Measurements from ENCODE around the gene UPK1A.
A peak's percentile ranks its signal among the peaks of the same experiment; 100 is the strongest.

UPK1A gene

DNA sequence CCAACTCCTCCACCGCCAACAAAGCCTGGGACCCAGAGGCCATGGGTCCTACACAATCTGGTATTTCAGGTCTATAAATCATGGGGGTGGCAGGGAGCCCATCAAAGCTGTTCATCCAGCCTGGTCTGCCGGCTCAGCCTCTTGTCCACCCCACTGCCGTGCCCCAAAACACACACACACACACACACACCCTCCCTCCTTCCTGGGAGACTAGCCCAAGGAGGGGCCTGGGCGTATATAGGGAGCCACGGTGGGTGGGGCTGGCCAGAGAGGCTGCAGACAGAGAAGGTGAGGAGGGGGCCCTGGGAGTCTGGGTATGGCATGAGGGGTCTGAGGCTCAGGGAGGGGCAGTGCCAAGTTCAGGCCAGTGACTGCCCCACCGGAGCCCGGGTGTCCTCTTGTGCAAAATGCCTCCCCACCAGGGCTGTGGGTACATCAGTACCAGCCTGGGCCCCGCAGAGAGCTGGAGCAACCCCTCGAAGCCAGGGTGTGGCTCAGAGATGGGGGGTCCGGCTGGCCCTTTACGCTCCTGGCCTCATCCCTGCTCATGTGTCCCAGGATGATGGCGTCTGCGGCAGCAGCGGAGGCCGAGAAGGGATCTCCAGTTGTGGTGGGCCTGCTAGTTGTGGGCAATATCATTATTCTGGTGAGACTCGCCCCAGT, at the start of gene UPK1A:
TSS of gene UPK1A (plus strand) at position 267 of the 663 bp plus-strand sequence. CDS start at position 563, 296 bp downstream.
- no peak for DNase-seq (ENCODE audit: low read depth, low spot score)

- no peak for DNase-seq (ENCODE audit: low read depth, low spot score)
Observed at GRCh38 chr19:35618857-35619256, 47.5 kb upstream of the UPK1A start.

- no peak for DNase-seq (ENCODE audit: low read depth, low spot score)
Observed at GRCh38 chr19:35619290-35619923, 46.9 kb upstream of the UPK1A start.

GRCh38 chr19:35620001-35620400, 46.3 kb upstream of the UPK1A start:
- no peak for DNase-seq (ENCODE audit: low read depth, low spot score)

GRCh38 chr19:35621708-35622107, 44.6 kb upstream of the UPK1A start:
- no peak for DNase-seq (ENCODE audit: low read depth, low spot score)

DNA sequence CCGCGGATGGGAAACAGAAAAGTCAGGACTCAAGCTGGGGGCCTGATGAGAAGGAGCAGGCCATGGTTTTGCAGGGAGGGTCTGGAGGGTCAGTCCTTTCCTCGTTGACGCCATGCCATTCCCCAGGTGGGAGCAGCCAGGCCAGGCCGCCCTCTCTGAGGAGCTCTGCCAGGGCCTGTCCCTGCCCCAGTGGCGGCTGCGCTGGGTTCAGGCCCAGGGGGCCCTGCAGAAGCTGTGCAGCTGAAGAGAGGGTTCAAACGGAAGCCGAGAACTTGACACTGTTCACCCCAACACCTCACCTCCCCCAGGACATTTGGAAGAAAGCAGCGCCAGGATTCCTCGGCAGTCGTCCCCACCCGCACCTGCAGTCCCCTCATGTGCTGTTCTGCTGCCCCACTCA, 43.6 kb upstream of the UPK1A start:
- no peak for DNase-seq (ENCODE audit: low read depth, low spot score)

GRCh38 chr19:35623327-35624010, 42.8 kb upstream of the UPK1A start:
- no peak for DNase-seq (ENCODE audit: low read depth, low spot score)

- no peak for DNase-seq (ENCODE audit: low read depth, low spot score)
Observed at GRCh38 chr19:35628264-35628564, 38.1 kb upstream of the UPK1A start.

- peak; percentile 98 for DNase-seq (ENCODE audit: low read depth, low spot score)
Observed at GRCh38 chr19:35628565-35629331, 37.6 kb upstream of the UPK1A start, which contains the start of gene RBM42. Gene RBM42 (plus strand): TSS chr19:35629036. CDS start chr19:35629154, 118 bp downstream.

DNA sequence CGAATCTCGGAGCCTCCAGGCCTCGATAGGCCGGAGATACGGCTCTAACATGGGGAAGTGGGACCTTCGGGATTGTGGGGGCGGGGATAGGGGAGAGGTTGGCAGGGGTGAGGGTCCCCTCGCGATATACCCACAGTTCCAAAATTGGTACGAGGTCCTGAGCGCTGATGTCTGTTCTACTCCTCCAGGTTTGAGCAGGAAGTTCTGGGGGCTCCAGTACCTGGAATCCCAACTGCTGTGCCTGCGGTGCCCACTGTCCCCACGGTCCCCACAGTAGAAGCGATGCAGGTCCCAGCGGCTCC, 37.0 kb upstream of the UPK1A start:
- DNase-seq (ENCODE audit: low read depth, low spot score) = no peak

DNA sequence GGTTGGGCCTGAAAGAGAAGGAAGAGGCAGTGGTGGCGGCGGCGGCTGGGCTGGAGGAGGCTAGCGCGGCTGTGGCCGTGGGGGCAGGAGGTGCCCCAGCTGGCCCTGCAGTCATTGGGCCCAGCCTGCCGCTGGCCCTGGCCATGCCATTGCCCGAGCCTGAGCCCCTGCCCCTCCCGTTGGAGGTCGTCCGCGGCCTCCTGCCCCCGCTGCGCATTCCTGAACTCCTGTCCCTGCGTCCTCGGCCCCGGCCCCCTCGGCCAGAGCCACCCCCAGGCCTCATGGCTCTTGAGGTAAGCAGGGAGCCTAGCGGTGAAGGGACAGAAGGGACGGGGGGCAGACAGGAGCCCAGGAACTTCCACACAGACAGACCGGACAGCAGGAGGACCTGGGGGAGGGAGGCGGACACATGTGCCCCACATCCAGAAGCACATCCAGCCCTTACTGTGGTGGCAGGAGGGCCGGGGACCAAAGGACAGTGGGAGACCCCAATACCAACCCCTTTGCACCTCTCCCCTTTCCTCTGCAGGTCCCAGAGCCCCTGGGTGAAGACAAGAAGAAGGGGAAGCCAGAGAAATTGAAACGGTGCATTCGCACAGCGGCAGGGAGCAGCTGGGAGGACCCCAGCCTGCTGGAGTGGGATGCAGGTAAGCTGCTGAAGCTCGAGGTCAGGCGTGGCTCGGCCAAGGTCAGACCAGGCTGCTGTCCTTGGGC, 32.4 kb upstream of the UPK1A start:
- DNase-seq (ENCODE audit: low read depth, low spot score) = no peak

DNA sequence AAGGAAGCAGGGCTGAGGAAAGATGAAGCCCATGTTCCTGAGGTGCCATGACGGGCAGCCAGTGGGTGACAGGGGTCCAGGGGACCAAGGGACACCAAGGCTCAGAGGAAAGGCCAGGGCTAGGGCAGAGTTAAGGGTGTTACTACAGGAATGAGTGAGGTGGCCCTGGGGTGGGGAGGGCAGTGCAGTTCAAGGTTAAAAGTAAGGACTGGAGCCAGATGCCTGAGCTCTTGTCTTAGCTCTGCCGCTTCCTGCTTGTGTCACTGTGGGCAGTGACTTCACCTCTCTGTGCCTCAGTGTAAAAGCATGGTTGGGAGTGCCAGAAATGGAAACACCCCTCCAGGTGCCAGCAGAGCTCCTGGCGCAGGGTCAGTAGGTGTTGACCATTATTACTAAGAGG, 29.7 kb upstream of the UPK1A start:
- DNase-seq (ENCODE audit: low read depth, low spot score) = no peak

DNA sequence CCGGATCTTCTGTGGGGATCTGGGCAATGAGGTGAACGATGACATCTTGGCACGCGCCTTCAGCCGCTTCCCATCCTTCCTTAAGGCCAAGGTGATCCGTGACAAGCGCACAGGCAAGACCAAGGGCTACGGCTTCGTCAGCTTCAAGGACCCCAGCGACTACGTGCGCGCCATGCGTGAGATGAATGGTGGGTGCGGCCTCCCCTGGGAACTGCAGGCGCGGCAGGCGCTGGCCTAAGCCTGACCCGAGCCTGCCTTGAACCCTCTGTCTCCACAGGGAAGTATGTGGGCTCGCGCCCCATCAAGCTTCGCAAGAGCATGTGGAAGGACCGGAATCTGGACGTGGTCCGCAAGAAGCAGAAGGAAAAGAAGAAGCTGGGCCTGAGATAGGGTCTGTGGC, 29.2 kb upstream of the UPK1A start:
- no peak for DNase-seq (ENCODE audit: low read depth, low spot score)

GRCh38 chr19:35639321-35639639, 27.0 kb upstream of the UPK1A start:
- DNase-seq (ENCODE audit: low read depth, low spot score) = no peak

DNA sequence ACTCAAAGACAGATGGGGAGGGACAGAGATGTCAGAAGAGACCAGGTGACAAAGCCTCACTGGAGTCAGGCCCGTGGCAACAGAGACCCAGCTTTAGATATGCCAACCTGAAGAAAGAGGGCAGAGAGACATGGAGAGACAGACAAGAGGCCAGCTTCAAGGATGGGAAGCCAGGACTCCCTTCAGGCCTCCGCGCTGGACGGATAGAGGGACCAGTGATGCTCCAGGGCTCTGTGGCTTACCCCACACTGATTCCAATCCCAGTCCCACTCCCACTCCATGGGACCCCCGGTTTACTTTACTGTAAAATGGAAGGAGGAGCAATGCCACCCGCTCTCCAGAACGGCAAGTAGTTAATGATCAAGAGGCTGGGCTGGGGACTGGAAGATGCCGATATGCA, 26.5 kb upstream of the UPK1A start:
- no peak for DNase-seq (ENCODE audit: low read depth, low spot score)

DNA sequence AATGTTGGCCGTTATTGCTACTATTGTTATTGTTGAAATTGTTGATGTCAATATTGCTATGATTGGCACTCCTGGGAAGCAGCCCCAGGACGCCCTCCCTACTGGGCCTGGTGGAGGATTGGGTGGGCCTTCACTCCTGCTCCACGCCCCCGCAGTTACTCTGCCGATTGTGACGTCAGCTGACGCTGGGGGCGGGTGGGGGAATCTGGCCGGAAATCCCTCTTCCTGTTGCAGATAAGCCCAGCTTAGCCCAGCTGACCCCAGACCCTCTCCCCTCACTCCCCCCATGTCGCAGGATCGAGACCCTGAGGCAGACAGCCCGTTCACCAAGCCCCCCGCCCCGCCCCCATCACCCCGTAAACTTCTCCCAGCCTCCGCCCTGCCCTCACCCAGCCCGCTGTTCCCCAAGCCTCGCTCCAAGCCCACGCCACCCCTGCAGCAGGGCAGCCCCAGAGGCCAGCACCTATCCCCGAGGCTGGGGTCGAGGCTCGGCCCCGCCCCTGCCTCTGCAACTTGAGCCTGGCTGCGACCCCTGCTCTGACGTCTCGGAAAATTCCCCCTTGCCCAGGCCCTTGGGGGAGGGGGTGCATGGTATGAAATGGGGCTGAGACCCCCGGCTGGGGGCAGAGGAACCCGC, 24.7 kb upstream of the UPK1A start, which contains the start of gene ETV2:
TSS of gene ETV2 (plus strand) at position 231 of the 637 bp plus-strand sequence. CDS start 716 bp downstream, outside the sequence.
- DNase-seq (ENCODE audit: low read depth, low spot score) = no peak

- no peak for DNase-seq (ENCODE audit: low read depth, low spot score)
Observed at GRCh38 chr19:35642312-35642711, 24.0 kb upstream of the UPK1A start.

DNA sequence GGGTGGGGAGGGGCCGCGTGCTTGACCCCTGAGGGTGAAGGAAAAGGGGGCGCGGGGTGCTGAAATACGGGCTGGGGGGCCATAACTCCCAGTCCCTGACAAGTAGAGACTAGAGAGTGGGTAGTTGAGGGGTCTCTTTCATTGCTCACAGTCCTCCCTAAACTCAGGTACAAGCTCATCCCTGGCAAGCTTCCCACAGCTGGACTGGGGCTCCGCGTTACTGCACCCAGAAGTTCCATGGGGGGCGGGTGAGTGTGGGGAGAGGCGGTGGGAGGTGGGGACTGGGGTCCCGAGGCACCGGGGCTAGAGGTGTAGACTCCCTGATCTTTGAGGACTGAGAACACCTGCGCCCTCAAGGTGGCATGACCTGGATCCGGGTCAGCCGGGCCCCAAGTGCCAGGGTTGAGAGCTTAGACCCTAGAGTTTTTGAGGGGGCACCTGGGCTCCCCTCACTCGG, 23.5 kb upstream of the UPK1A start:
- DNase-seq (ENCODE audit: low read depth, low spot score) = no peak

DNA sequence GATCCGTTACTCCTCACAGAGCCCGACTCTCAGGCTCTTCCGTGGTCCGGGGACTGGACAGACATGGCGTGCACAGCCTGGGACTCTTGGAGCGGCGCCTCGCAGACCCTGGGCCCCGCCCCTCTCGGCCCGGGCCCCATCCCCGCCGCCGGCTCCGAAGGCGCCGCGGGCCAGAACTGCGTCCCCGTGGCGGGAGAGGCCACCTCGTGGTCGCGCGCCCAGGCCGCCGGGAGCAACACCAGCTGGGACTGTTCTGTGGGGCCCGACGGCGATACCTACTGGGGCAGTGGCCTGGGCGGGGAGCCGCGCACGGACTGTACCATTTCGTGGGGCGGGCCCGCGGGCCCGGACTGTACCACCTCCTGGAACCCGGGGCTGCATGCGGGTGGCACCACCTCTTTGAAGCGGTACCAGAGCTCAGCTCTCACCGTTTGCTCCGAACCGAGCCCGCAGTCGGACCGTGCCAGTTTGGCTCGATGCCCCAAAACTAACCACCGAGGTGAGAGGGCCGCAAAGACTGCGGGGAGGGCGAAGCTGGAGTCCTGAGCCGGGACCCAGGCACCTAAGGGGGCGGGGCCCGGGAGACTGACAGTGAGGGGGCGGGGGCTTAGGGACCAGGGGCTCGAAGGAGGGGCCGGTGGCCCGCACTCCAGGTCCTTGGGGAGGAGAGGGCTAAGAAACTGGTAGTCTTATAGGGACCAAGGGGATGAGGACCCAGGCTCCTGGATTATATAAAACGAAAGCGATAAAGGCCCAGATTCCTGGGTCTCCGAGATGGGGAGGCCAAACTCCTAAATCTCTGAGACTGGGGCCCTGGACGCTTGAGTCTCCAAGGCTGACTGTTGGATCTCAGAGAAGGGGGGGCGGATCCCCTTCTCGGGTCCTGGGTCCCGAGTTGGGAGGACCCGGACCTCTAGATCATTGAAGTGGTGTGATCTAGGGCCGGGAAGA, 22.8 kb upstream of the UPK1A start:
- DNase-seq (ENCODE audit: low read depth, low spot score) = no peak

All from iPS DF 19.7 (cell line).